HG03139 (cell line): ENCODE data around the gene MR1.

Source experiments
- ATAC-seq: cut with Tn5 transposase; IDR thresholded peaks from one replicate; pipeline ENCODE4 v1.9.1; 2021; ENCODE audit not compliant: unreplicated experiment

Gene MR1

GRCh38 chr1:181105134-181106021 is 71.6 kb downstream of the MR1 start:
- ATAC-seq, result peak; percentile 77

- no peak for ATAC-seq
These were observed 72.2 kb downstream of the MR1 start for GRCh38 chr1:181106022-181106312.

- no peak for ATAC-seq
These were observed 72.7 kb downstream of the MR1 start for GRCh38 chr1:181106479-181106878.

DNA sequence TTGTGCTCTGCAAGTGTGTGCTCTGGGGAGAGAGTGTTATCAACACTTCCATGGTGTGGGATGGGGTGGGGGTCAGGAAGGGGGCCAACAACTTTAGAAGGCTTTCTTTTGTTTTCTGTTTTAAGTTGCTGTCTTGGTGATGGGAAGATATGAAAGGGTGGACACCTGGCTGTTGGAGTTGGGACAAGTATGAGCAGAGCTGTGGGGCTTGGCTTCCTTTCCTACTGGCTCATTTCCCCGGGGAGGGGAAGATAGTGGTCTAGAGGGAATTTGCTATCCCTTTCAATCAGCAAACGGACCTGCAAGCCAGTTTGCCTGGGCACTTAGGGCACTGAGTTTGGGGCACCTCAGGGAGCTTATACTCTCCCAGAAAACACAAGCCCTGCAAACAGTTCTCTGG is 73.9 kb downstream of the MR1 start:
- ATAC-seq, result no peak

DNA sequence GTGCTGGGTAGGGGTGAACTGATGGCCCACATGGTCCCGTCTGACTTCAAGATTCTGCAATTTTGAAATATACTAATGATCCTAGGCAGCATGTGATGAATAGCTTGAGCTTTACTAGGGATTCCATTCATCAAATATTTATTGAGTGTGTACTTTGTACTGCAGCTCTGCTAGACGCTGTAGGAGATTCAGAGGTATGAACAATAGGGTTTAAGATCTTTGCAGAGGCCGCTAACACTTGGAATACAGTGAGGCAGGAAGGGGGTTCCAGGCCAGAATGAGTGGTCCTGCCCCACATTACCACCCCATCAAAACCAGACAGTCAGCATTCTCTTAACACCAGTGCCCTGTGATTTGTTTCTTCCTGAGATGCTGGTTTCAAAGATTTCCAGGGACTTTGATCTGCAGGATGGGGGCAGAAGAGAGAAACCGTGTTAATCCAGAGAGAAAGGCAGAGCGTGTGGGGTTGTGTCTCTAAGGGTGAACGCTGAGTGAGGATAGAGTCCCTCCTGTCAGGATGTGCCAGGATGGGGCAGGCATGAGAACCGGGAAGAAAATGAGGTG is 74.6 kb downstream of the MR1 start:
- no peak for ATAC-seq

- no peak for ATAC-seq
These were observed 76.2 kb downstream of the MR1 start for GRCh38 chr1:181110013-181110412.
